HFF-Myc (cell line): ENCODE measurements around the gene NUMB.

Experiments
- DNase-seq: peaks from one replicate; pipeline ENCODE4 v3.0.0-alpha.2; 2011; ENCODE audit warnings: low read depth; ENCODE audit errors: extremely low read depth
- H3K4me3 ChIP-seq: replicated peaks from 2 replicates; pipeline ENCODE4 v1.5.1; 2011; ENCODE audit warnings: low read depth, mild to moderate bottlenecking, control low read depth, low read length
- CTCF ChIP-seq: IDR thresholded peaks from 2 replicates; pipeline ENCODE4 v1.5.1; 2012; ENCODE audit warnings: mild to moderate bottlenecking, low read depth, low read length, control low read depth; ENCODE audit errors: missing control alignments

Gene NUMB

GRCh38 chr14:73260574-73260973, 197.8 kb downstream of the NUMB start:
- TF ChIP-seq CTCF: no peak
- no peak for DNase-seq
- no peak overlapping the region for H3K4me3 ChIP-seq

DNA sequence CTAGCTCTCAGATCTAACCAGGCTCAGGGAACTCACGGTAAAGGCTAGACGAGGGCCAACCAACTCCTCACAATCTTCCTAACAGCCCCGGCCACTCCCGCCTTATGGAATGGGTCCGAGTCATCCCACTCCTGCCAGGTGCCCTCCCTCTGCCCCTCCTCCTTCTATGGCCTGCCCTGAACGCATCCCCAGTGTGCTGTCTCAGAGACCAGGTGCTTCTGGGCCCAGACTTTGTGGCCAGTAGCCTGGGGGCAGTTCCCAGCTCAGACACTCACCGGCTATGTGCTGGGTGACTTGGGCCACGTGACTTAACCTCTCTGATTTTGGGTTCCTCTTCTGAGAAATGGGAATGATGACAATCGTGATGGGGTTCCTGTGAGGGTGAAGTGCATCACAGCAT, 198.5 kb downstream of the NUMB start:
- DNase-seq: no peak
- no peak overlapping the region for H3K4me3 ChIP-seq
- no peak for TF ChIP-seq CTCF

- DNase-seq: no peak
- TF ChIP-seq CTCF: no peak
- H3K4me3 ChIP-seq: no peak overlapping the region
These were observed 199.3 kb downstream of the NUMB start for GRCh38 chr14:73258845-73259611.

- no peak for TF ChIP-seq CTCF
- DNase-seq: no peak
- no peak overlapping the region for H3K4me3 ChIP-seq
These were observed 200.3 kb downstream of the NUMB start for GRCh38 chr14:73258076-73258475.

DNA sequence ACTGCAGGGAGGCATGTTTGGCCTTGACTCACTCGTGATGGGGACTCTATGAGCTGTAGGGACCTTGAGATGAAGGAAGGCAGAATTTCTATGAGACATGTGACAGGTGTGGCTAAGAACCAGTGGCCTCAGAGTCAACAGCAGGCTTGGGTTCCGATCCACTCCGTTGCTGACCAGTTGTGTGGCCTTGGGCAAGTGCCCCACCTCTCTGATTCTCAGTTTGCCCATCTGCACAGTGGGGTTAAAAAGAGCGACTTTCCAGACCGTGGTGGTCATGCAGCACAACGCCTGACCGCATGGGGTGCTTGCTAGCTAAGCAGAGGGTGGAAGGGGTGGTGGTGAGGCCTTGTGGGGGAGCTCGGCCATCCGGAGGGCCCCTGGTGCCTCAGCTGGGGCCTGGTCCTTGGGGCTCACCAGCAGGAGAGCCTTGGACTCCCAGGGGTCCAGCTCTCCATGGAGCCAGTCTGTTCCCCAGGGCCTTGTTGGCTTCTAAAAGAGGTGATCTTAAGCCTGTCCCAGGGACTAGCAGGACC, 202.6 kb downstream of the NUMB start:
- H3K4me3 ChIP-seq: no peak overlapping the region
- no peak for DNase-seq
- no peak for TF ChIP-seq CTCF

DNA sequence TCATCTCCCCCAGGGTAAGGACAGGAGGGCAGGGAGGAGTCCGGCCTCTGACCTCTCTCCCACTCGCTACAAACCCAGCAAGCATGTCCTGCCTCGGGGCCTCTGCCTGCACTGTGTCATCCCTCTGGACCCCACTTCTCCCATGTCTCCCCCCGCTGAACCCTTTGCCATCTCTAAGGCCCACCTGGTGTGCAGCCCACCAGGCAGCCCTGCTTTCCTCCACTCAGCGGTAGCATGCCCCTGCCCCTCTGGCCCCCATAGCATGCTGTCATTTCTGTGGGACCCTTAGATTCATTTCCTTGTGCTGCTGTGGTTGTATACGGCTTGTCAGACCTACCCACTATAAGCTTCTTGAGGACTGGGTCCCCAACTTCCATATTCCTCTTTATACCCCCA, 203.3 kb downstream of the NUMB start:
- H3K4me3 ChIP-seq: no peak overlapping the region
- DNase-seq: no peak
- no peak for TF ChIP-seq CTCF
